Measurements from ENCODE around the gene C5.

C5 gene

DNA sequence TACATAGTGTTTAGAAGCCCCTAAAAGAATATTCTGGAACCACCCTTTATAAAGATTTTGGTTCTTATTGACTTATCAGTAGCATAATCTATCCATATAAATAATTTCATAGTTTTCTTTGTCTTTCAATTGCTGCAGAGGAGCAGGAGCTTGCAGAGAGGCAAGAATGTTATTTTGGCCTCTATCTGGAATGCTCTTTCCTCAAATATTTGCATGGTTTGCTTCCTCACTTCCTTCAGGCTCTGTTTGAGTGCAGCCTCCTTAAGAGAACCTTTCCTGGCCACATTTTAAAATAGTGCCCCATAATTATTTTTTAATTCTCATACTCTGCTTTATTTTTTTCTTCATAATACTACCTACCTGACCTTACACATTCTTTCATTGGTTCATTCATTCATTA is 1.5 kb downstream of the C5 start:
- Histone ChIP-seq H4K8ac (ENCODE audit: low read length) (no peak overlapping the region), H2BK120ac (ENCODE audit: low read depth, low read length) (no peak overlapping the region), H3K27me3 (ENCODE audit: control insufficient read depth in 1 of 2, insufficient read depth in 1 of 2, low read length in 2 of 2) (no peaks in the 10 kb centered on the region), H3K27ac (ENCODE audit: low read length, poor library complexity, severe bottlenecking) (no peak overlapping the region), H3K79me1 (replicated peaks; ENCODE audit: low read length, poor library complexity, severe bottlenecking) (no peaks in the 10 kb centered on the region), H2BK15ac (ENCODE audit: low read depth, poor library complexity, severe bottlenecking) (no peak overlapping the region), H3K9me3 (ENCODE audit: control insufficient read depth, low read length) (no peaks in the 10 kb centered on the region), H3K36me3 (ENCODE audit: control insufficient read depth in 1 of 2, insufficient read depth in 2 of 2, low read depth in 1 of 2, low read length in 2 of 2) (no peaks in the 10 kb centered on the region), H4K91ac (ENCODE audit: low read length) (no peak overlapping the region), H3K4me2 (ENCODE audit: low read length, poor library complexity, severe bottlenecking) (no peak overlapping the region), H3K4me3 (ENCODE audit: insufficient read depth in 1 of 2, low read depth in 1 of 2, low read length in 2 of 2) (no peak overlapping the region), H3K18ac (ENCODE audit: low read depth in 1 of 2, low read length in 2 of 2) (no peak overlapping the region), H2AK5ac (ENCODE audit: low read length, severe bottlenecking) (no peak overlapping the region), H3K4ac (ENCODE audit: low read depth in 1 of 2, low read length in 2 of 2) (no peak overlapping the region), H2BK12ac (ENCODE audit: low read length in 2 of 2) (no peak overlapping the region), H3K14ac (ENCODE audit: low read length in 2 of 2) (no peak overlapping the region), H2BK5ac (ENCODE audit: low read depth, low read length, poor library complexity, severe bottlenecking) (no peak overlapping the region), H3K4me1 (ENCODE audit: control insufficient read depth, insufficient read depth, low read depth, low read length) (peaks cover 1% of the 10 kb centered on the region), H2AFZ (ENCODE audit: low read depth, low read length) (no peak overlapping the region), H3K9ac (ENCODE audit: low read length) (no peak overlapping the region), H3K23ac (ENCODE audit: low read length in 2 of 2) (no peak overlapping the region)
- no peak for DNase-seq

DNA sequence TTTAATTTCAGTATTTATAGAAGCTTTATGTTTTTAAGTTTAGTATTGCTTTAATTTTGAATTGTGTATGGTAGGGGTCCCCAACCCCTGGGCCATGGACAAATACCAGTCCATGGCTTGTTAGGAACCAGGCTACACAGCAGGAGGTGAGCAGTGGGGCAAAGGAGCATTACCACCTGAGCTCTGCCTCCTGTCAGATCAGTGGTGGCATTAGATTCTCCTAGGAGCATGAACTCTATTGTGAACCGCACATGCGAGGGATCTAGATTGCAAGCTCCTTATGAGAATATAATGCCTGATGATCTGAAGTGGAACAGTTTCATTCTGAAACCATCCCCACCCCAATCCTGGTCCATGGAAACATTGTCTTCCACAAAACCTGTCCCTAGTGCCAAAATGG is 1.9 kb downstream of the C5 start:
- H2BK15ac ChIP-seq (ENCODE audit: low read depth, poor library complexity, severe bottlenecking) = no peak overlapping the region
- H3K4me3 ChIP-seq (ENCODE audit: insufficient read depth in 1 of 2, low read depth in 1 of 2, low read length in 2 of 2) = no peak overlapping the region
- no peak overlapping the region for H2BK12ac ChIP-seq (ENCODE audit: low read length in 2 of 2)
- H4K91ac ChIP-seq (ENCODE audit: low read length) = no peak overlapping the region
- H3K4me1 ChIP-seq (ENCODE audit: control insufficient read depth, insufficient read depth, low read depth, low read length) = peaks cover 1% of the 10 kb centered on the region
- no peak overlapping the region for H2AK5ac ChIP-seq (ENCODE audit: low read length, severe bottlenecking)
- DNase-seq = no peak
- WGBS = 100% methylated on average over 2 of the region's 2 CpGs
- H3K9me3 ChIP-seq (ENCODE audit: control insufficient read depth, low read length) = no peaks in the 10 kb centered on the region
- H3K4ac ChIP-seq (ENCODE audit: low read depth in 1 of 2, low read length in 2 of 2) = no peak overlapping the region
- H3K9ac ChIP-seq (ENCODE audit: low read length) = no peak overlapping the region
- no peaks in the 10 kb centered on the region for H3K27me3 ChIP-seq (ENCODE audit: control insufficient read depth in 1 of 2, insufficient read depth in 1 of 2, low read length in 2 of 2)
- no peak overlapping the region for H3K14ac ChIP-seq (ENCODE audit: low read length in 2 of 2)
- H3K36me3 ChIP-seq (ENCODE audit: control insufficient read depth in 1 of 2, insufficient read depth in 2 of 2, low read depth in 1 of 2, low read length in 2 of 2) = no peaks in the 10 kb centered on the region
- H2BK5ac ChIP-seq (ENCODE audit: low read depth, low read length, poor library complexity, severe bottlenecking) = no peak overlapping the region
- H3K18ac ChIP-seq (ENCODE audit: low read depth in 1 of 2, low read length in 2 of 2) = no peak overlapping the region
- no peak overlapping the region for H4K8ac ChIP-seq (ENCODE audit: low read length)
- no peak overlapping the region for H2BK120ac ChIP-seq (ENCODE audit: low read depth, low read length)
- H2AFZ ChIP-seq (ENCODE audit: low read depth, low read length) = no peak overlapping the region
- no peak overlapping the region for H3K27ac ChIP-seq (ENCODE audit: low read length, poor library complexity, severe bottlenecking)
- H3K23ac ChIP-seq (ENCODE audit: low read length in 2 of 2) = no peak overlapping the region
- H3K4me2 ChIP-seq (ENCODE audit: low read length, poor library complexity, severe bottlenecking) = no peak overlapping the region
- no peaks in the 10 kb centered on the region for H3K79me1 ChIP-seq (replicated peaks; ENCODE audit: low read length, poor library complexity, severe bottlenecking)

DNA sequence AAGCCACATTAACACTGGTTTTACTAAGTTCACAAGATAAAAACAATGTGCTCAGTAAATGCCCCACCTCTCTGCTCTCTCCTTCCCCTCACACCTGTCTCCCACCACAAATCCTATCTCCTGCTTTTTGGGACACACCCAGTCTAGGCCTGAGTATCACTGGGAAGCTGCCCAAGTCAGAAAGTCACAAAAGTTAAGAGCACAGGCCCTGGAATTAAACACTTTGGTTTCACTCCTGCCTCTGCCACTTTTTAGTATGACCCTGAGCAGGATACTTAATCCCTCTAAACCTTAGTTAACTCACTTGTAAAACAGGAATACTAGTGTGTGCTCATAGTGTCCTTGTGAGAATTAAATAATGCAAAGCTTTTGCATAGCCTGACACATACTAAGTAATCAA is 11.3 kb downstream of the C5 start:
- no peak overlapping the region for H3K4ac ChIP-seq (ENCODE audit: low read depth in 1 of 2, low read length in 2 of 2)
- H3K4me3 ChIP-seq (ENCODE audit: insufficient read depth in 1 of 2, low read depth in 1 of 2, low read length in 2 of 2) = no peak overlapping the region
- H3K18ac ChIP-seq (ENCODE audit: low read depth in 1 of 2, low read length in 2 of 2) = no peak overlapping the region
- no peak overlapping the region for H3K14ac ChIP-seq (ENCODE audit: low read length in 2 of 2)
- H3K4me1 ChIP-seq (ENCODE audit: control insufficient read depth, insufficient read depth, low read depth, low read length) = no peaks in the 10 kb centered on the region
- H3K79me1 ChIP-seq (replicated peaks; ENCODE audit: low read length, poor library complexity, severe bottlenecking) = no peaks in the 10 kb centered on the region
- DNase-seq = no peak
- H3K27ac ChIP-seq (ENCODE audit: low read length, poor library complexity, severe bottlenecking) = no peak overlapping the region
- no peak overlapping the region for H2BK5ac ChIP-seq (ENCODE audit: low read depth, low read length, poor library complexity, severe bottlenecking)
- H3K4me2 ChIP-seq (ENCODE audit: low read length, poor library complexity, severe bottlenecking) = no peak overlapping the region
- no peak overlapping the region for H4K8ac ChIP-seq (ENCODE audit: low read length)
- H2BK15ac ChIP-seq (ENCODE audit: low read depth, poor library complexity, severe bottlenecking) = no peak overlapping the region
- H3K27me3 ChIP-seq (ENCODE audit: control insufficient read depth in 1 of 2, insufficient read depth in 1 of 2, low read length in 2 of 2) = no peaks in the 10 kb centered on the region
- H2BK12ac ChIP-seq (ENCODE audit: low read length in 2 of 2) = no peak overlapping the region
- H2BK120ac ChIP-seq (ENCODE audit: low read depth, low read length) = no peak overlapping the region
- no peak overlapping the region for H2AFZ ChIP-seq (ENCODE audit: low read depth, low read length)
- H3K9ac ChIP-seq (ENCODE audit: low read length) = no peak overlapping the region
- no peak overlapping the region for H4K91ac ChIP-seq (ENCODE audit: low read length)
- peaks cover 0 to 3% of the 10 kb centered on the region in 2 experiments for H3K36me3 ChIP-seq (ENCODE audit: control insufficient read depth in 1 of 2, insufficient read depth in 2 of 2, low read depth in 1 of 2, low read length in 2 of 2)
- H2AK5ac ChIP-seq (ENCODE audit: low read length, severe bottlenecking) = no peak overlapping the region
- H3K23ac ChIP-seq (ENCODE audit: low read length in 2 of 2) = no peak overlapping the region
- H3K9me3 ChIP-seq (ENCODE audit: control insufficient read depth, low read length) = no peaks in the 10 kb centered on the region

DNA sequence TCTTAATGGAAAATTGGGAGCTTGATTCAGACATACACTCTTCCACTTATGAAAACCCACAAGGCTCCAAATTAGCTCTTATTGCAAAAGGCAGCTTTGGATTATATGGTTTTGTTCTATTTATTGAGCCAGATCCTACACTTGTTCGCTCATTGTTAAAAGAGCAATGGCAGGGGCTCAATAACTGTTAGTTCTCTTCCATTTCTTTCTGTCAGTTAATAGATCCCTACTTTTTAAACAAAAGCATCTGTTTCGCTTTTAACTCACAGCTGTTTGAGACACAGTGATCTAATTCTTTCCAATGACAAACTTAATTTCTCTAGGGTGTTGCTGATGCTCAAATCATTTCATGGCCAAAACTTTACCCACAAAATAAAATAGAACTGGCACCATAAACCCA is 11.7 kb downstream of the C5 start:
- H3K14ac ChIP-seq (ENCODE audit: low read length in 2 of 2) = no peak overlapping the region
- no peak overlapping the region for H2BK15ac ChIP-seq (ENCODE audit: low read depth, poor library complexity, severe bottlenecking)
- no peak overlapping the region for H3K4ac ChIP-seq (ENCODE audit: low read depth in 1 of 2, low read length in 2 of 2)
- H4K8ac ChIP-seq (ENCODE audit: low read length) = no peak overlapping the region
- no peak overlapping the region for H2BK120ac ChIP-seq (ENCODE audit: low read depth, low read length)
- H3K36me3 ChIP-seq (ENCODE audit: control insufficient read depth in 1 of 2, insufficient read depth in 2 of 2, low read depth in 1 of 2, low read length in 2 of 2) = peaks cover 0 to 3% of the 10 kb centered on the region in 2 experiments
- H3K4me1 ChIP-seq (ENCODE audit: control insufficient read depth, insufficient read depth, low read depth, low read length) = no peaks in the 10 kb centered on the region
- H3K27ac ChIP-seq (ENCODE audit: low read length, poor library complexity, severe bottlenecking) = no peak overlapping the region
- H4K91ac ChIP-seq (ENCODE audit: low read length) = no peak overlapping the region
- H3K4me2 ChIP-seq (ENCODE audit: low read length, poor library complexity, severe bottlenecking) = no peak overlapping the region
- no peak overlapping the region for H2AFZ ChIP-seq (ENCODE audit: low read depth, low read length)
- no peaks in the 10 kb centered on the region for H3K27me3 ChIP-seq (ENCODE audit: control insufficient read depth in 1 of 2, insufficient read depth in 1 of 2, low read length in 2 of 2)
- no peak overlapping the region for H2BK5ac ChIP-seq (ENCODE audit: low read depth, low read length, poor library complexity, severe bottlenecking)
- H2BK12ac ChIP-seq (ENCODE audit: low read length in 2 of 2) = no peak overlapping the region
- H3K4me3 ChIP-seq (ENCODE audit: insufficient read depth in 1 of 2, low read depth in 1 of 2, low read length in 2 of 2) = no peak overlapping the region
- H3K23ac ChIP-seq (ENCODE audit: low read length in 2 of 2) = no peak overlapping the region
- no peaks in the 10 kb centered on the region for H3K79me1 ChIP-seq (replicated peaks; ENCODE audit: low read length, poor library complexity, severe bottlenecking)
- DNase-seq = no peak
- 88% methylated on average over 2 of the region's 2 CpGs for WGBS
- H3K9me3 ChIP-seq (ENCODE audit: control insufficient read depth, low read length) = no peaks in the 10 kb centered on the region
- no peak overlapping the region for H3K18ac ChIP-seq (ENCODE audit: low read depth in 1 of 2, low read length in 2 of 2)
- H3K9ac ChIP-seq (ENCODE audit: low read length) = no peak overlapping the region
- no peak overlapping the region for H2AK5ac ChIP-seq (ENCODE audit: low read length, severe bottlenecking)

Data from mesenchymal stem cell (in vitro differentiated cells and primary cell).